K562 (cell line): ENCODE data around the gene PNLIPRP2.

Experiments used
- BHLHE40 ChIP-seq: IDR thresholded peaks from 2 replicates; pipeline ENCODE4 v1.6.1; 2011; ENCODE audit warnings: low read length, improper control_type of control experiment
- CBX8 ChIP-seq: fragments of 200-600 bp; sonication (generic); IDR thresholded peaks from 2 replicates; pipeline ENCODE4 v1.6.1; 2012; ENCODE audit warnings: borderline replicate concordance, mixed run types, low read depth, mild to moderate bottlenecking, moderate library complexity, mixed read lengths, low read length, control low read depth, inconsistent platforms; ENCODE audit not compliant: poor library complexity, severe bottlenecking; ENCODE audit errors: extremely low read depth
- GATA2 ChIP-seq: sonication (generic); formaldehyde crosslinking; IDR thresholded peaks from 2 replicates; pipeline ENCODE4 v1.4.0; 2020; ENCODE audit warnings: mild to moderate bottlenecking, missing genetic modification reagents
- MAFG ChIP-seq: fragments of 450-650 bp; conservative IDR thresholded peaks from 2 replicates; pipeline ENCODE4 v1.6.1; 2016; ENCODE audit warnings: missing genetic modification characterization, missing compliant biosample characterization
- NFIX ChIP-seq: fragments of 250-450 bp; sonication (Bioruptor Pico); IDR thresholded peaks from 2 replicates; pipeline ENCODE4 v1.4.0; 2020; ENCODE audit warnings: low read depth, mild to moderate bottlenecking, moderate library complexity
- SP1 ChIP-seq: sonication (generic); formaldehyde crosslinking; IDR thresholded peaks from 2 replicates; pipeline ENCODE4 v1.8.1; 2022; ENCODE audit warnings: mild to moderate bottlenecking, missing genetic modification reagents
- ZFX ChIP-seq: sonication (generic); formaldehyde crosslinking; IDR thresholded peaks from 2 replicates; pipeline ENCODE4 v1.8.0; 2022; ENCODE audit warnings: mild to moderate bottlenecking, missing genetic modification reagents, moderate library complexity
- TF ChIP-seq, protein P1 (sequence below), 3 experiments: IDR thresholded peaks in 2 of 3; conservative IDR thresholded peaks in 1 of 3; 2 replicates each; pipeline ENCODE4 v1.5.1; 2011 to 2012; ENCODE audit warnings: low read length in 3 of 3, mild to moderate bottlenecking in 3 of 3, control low read depth in 2 of 3, improper control_type of control experiment in 1 of 3, inconsistent platforms in 1 of 3, low read depth in 1 of 3, mixed read lengths in 1 of 3, moderate library complexity in 1 of 3; ENCODE audit not compliant: insufficient read depth in 2 of 3
- TF ChIP-seq, protein P2 (sequence below): fragments of 450-650 bp; formaldehyde crosslinking; IDR thresholded peaks from 2 replicates; pipeline ENCODE4 v1.4.0; 2020; ENCODE audit warnings: mild to moderate bottlenecking, moderate library complexity
- TF ChIP-seq, protein P3 (sequence below): sonication (generic); formaldehyde crosslinking; IDR thresholded peaks from 2 replicates; pipeline ENCODE4 v1.9.0; 2022; ENCODE audit warnings: mild to moderate bottlenecking, missing genetic modification reagents

DNA sequence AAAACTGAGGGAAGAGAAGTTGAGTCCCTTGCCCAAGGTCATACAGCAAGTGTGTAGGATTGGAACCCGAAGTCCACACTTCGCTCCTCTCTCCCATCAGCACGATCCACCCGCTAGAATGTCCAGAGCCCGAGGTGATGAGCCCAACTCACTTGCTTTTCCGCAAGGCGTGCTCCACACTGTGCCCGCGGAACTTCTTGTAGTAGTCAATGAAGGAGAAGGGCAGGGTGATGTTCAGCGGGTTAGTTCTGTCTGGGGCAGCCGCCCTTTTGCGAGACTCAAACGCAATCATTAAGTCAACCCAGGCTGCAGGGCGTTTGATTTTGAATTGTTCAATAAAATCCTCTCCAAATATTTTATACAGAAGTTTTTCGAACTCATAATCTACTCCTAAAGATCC, 58.6 kb downstream of the PNLIPRP2 start:
- TF ChIP-seq, protein P1, sequence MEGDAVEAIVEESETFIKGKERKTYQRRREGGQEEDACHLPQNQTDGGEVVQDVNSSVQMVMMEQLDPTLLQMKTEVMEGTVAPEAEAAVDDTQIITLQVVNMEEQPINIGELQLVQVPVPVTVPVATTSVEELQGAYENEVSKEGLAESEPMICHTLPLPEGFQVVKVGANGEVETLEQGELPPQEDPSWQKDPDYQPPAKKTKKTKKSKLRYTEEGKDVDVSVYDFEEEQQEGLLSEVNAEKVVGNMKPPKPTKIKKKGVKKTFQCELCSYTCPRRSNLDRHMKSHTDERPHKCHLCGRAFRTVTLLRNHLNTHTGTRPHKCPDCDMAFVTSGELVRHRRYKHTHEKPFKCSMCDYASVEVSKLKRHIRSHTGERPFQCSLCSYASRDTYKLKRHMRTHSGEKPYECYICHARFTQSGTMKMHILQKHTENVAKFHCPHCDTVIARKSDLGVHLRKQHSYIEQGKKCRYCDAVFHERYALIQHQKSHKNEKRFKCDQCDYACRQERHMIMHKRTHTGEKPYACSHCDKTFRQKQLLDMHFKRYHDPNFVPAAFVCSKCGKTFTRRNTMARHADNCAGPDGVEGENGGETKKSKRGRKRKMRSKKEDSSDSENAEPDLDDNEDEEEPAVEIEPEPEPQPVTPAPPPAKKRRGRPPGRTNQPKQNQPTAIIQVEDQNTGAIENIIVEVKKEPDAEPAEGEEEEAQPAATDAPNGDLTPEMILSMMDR (IDR thresholded peaks at IDR 0.05 in 2 of 3, conservative IDR thresholded peaks at IDR 0.05 in 1 of 3; ENCODE audit: insufficient read depth in 2 of 3, low read depth in 1 of 3, low read length in 3 of 3): no peak
- TF ChIP-seq, protein P2, sequence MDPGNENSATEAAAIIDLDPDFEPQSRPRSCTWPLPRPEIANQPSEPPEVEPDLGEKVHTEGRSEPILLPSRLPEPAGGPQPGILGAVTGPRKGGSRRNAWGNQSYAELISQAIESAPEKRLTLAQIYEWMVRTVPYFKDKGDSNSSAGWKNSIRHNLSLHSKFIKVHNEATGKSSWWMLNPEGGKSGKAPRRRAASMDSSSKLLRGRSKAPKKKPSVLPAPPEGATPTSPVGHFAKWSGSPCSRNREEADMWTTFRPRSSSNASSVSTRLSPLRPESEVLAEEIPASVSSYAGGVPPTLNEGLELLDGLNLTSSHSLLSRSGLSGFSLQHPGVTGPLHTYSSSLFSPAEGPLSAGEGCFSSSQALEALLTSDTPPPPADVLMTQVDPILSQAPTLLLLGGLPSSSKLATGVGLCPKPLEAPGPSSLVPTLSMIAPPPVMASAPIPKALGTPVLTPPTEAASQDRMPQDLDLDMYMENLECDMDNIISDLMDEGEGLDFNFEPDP (CRISPR knock-in tag): no peak
- TF ChIP-seq NFIX (CRISPR knock-in tag) (no peak), ZFX (no peak), SP1 (CRISPR knock-in tag) (no peak), GATA2 (no peak), CBX8 (no peak), BHLHE40 (no peak), MAFG (no peak)
- TF ChIP-seq, protein P3, sequence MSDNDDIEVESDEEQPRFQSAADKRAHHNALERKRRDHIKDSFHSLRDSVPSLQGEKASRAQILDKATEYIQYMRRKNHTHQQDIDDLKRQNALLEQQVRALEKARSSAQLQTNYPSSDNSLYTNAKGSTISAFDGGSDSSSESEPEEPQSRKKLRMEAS: no peak
